NCI-H748 (cell line): ENCODE results near the gene LRFN2.

Experiments used
- DNase-seq: peaks from one replicate; lab custom pipeline; 2025; ENCODE audit not compliant: unreplicated experiment; lab: John Stamatoyannopoulos, UW

LRFN2 gene

DNA sequence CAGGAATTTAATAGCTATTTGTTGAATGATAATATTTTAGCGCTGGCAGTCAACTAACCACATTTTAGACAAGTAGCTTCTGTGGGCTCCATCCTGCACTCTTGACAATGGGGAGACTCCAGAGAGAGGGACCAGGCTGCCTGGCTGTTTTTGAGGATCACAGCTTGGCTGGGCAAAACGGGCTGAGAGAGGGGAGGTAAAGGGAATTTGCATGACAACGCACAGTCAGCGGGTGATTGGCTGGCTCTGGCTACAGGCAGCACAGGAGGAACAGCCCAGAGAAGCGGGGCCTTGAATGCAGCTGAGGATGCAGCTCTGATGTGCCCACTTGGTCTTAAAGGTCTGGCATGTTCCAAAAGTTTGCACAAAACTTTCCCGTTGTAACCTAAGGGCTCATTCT is 41.2 kb downstream of the LRFN2 start:
- DNase-seq = peak; percentile 15

DNA sequence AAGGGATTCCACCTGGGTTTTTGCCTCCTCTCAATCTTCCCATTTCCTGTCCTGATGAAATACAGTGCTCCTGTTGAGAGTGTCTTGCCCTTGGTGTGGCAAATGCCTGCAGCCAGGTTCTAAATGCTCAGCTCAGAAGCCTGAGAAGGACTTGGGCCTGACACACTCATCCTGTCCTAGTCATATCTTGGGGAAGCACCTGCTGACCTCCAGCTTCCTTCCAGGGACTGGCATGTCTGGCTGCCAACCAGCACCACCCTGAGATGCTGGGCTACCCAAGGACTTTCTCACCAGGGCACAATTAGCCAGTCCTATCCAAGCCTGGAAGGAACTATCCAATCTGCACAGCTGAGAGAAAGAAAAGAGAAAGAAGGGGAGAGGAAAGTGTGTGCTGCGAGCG is 43.4 kb downstream of the LRFN2 start:
- no peak for DNase-seq

DNA sequence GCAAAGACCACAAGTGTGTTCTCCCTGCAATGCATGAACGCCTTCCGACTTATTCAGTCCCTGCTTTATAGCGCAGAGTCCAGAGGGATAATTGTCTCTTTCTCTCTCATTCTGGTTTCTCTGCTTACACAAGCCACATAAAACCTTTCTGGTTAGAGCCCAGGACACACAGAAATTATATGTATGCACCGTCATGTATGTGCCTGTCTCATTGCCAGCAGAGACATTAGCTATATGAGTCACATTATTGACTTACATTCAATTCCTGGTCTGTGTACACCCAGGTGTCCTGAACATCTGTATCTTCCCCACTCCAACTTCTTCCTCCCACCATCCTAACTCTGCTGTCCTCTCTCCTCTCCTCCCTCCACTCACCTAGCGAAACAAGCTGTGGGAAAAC is 44.0 kb downstream of the LRFN2 start:
- DNase-seq = peak; percentile 9

DNA sequence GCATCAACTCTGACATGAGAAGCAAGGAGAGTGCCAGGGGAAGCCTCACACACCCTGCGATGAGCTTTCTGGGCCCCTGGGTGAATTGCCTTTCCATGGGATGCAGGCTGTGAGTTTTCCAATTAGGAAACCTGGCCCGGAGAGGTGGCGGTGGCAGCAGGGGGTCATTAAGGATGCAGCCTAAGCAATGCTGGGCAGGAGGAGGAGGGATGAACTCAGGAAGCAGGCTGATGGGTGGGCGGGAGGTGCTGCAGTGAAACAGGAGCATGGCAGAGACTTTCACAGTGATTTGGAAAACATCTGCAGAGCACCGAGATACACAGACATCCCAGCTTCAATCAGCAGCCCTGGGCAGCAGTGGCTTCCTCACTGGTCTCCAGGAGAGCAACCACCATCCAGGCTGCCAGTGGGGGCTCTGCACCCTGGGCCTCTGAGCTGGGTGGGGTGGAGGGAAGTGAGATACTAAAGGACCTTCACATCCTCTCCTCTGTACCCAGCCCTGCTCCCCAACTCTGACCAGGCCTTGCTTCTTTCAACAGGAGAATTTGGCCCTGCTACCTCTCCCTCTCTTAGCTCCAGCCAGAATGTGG is 44.9 kb downstream of the LRFN2 start:
- no peak for DNase-seq

DNA sequence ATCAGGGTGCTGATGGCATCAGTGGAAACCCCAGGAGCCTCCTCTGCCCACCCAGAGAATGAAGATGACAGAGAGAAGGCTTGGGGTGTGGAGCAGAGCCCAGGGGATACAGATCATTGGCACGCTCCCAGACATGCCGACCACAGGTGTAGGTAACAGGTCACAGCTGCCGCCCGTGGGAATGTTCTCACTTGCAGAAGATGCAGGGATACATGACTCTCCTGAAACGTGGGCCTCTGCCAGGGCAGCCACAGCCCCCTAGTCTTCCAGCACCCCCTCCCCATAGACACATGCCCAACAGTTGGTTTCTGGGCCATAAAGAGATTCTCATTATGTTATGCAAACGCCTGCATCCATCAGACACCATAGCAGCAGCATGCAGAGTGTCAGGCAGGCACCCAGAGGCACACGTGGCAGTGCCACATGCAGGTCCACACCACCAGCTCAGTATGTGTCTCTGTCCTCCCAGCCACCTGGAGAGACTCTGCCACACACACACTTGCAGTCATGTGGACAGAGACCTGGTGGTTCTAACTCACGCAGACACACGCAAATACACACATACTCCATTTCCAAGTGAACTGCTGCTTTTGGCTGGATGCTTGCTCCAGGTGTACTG is 45.5 kb downstream of the LRFN2 start:
- no peak for DNase-seq

DNA sequence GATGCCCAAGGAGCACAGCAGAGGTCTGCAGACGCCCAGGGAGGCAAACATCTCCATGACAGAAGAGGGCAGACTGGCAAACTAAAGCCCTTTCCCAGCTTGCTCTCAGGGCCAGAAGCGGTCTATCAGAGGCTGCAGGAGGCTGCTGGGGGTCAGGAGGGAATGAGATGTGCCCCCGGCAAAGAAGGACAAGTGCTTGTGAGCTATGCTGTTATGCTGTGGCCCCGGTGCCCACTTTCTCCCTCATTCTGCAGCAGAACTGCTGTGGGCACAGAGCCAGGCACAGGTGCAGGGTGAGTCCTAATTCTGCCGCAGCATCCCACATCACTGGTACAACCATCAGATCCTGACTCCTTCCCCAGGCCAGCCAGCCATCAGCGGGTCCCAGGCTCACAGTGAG is 46.4 kb downstream of the LRFN2 start:
- no peak for DNase-seq

DNA sequence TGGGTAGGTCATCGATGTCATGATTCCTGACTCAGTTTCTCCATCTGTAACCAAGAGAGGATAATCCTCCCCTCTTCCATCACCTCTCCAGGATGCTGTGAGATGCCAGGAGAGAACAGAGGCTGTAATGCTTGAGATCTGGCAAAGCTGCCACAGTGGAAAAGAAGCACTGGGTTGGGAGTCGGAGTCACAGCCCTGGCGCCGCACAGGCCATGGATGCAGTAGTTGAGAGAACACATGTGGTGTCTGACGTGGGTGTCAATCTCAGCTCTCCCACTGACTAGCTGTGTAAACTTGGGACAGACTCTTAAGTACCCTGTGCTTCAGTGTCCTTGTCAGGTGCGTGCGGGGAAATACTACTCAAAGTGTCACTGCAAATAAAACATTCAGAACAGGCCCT is 47.3 kb downstream of the LRFN2 start:
- DNase-seq = no peak

DNA sequence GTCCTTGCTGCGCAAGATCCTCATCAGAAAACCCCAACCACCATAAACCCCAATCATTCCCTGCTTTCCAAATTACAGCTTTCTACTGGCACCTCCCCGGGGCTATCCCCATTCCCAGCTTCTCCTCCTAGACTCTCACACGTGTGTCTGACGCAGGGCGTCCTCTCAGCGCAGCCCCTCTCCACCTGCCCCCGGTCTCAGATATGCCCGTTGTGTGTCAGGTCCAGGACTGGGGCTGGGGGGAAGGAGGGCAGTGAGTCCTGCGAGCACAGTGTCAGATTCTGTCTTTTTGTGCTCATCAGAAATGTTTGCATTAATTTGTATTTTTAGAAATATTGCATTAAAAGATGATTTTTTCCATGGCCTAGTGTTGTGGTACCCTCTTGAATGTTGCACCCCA is 48.6 kb downstream of the LRFN2 start:
- DNase-seq = no peak

DNA sequence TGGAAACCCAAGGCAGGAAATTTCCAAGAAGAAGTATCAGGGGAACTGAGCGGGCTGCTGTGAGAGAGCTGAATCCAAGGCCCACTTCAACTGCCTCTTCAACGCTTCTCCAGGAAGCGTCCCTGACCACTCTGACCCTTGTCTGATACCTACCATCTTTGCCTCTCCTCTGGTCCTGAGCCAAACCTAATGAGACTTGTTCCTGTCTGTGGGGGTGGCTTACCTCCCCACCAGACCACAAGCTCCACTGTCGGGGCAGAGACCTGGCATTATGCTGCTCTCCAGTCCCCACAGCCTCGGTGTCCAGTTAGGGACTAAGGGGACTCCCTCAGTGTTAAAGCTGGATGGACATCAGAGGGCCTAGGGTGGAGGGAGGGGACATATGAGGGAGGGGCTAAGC is 49.7 kb downstream of the LRFN2 start:
- no peak for DNase-seq

DNA sequence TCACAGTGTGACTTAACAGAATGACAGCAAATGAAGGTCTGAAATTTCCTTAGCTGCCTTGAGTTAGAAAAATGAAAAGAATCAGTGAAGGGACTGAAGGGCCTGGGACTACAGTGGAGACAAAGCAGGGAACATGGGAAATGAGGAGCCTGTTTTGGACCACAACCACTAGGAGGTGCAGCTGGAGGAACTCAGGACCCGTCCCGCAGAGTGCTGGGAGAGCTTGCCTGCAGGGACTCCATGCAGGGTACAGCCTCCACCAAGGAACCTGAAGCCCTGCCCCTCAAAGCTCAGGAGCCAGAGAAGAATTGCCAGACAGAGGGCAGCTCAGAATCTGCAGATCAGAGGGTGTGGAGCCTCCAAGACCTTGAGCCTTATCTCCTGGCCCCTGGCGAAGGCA is 50.7 kb downstream of the LRFN2 start:
- no peak for DNase-seq

DNA sequence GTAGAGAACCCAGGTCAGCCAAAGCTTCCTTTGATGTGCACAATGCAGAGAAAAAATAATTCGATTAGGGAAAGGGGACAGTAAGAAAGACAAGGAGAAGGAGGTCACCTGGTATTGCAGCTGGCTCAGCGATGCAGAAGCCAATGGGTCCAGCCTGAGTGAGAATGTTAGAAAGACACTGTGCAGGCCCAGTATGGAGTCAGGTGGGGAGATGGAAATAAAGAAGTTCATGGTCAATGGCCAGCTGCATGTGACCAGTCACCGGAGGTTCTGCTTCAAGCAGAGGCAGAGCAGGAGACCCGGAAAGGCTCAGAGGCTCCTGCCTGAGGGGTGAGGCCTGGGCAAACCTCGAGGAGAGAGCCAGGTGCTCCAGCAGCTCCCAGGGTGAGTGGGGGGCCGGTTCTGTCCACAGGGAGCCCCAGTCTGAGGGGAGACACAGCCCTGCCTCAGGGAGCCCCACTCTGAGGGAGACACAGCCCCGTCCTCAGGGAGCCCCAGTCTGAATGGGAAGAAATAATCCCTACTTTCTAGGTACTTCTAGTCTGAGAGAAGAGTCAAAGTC is 51.3 kb downstream of the LRFN2 start:
- no peak for DNase-seq

DNA sequence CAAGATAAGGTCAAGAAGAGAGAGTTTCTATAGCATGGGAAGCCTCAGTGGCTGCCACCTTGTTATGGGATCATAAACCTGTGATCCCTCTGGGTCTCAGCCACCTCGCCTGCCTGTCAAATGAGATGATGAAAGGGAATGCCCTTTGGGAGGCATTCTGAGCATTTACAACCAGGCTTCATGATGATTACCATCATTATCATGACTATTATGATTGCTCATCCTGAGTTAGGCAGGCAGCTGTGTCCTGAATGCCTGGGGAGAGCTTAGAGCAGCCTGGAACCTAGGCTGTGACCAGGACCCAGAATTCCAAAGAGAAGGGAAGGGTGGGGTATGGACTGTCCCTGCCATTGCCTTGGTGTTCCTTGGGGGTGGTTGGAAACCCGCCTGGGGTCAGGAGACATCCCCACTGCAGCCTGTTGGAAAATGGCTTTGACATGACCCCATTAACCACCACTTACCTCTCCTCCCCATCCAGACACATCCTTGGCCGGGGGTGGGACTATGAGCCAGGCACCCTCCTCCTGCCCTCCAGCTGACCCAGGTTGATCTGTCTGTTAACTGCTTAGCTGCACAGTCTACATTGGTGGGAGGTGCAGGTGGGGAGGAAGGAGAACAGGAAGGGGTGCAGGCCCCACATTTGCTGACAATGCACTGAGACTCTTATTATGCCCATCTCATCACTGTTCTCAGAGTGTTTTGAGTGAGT is 51.9 kb downstream of the LRFN2 start:
- DNase-seq = peak; percentile 45

DNA sequence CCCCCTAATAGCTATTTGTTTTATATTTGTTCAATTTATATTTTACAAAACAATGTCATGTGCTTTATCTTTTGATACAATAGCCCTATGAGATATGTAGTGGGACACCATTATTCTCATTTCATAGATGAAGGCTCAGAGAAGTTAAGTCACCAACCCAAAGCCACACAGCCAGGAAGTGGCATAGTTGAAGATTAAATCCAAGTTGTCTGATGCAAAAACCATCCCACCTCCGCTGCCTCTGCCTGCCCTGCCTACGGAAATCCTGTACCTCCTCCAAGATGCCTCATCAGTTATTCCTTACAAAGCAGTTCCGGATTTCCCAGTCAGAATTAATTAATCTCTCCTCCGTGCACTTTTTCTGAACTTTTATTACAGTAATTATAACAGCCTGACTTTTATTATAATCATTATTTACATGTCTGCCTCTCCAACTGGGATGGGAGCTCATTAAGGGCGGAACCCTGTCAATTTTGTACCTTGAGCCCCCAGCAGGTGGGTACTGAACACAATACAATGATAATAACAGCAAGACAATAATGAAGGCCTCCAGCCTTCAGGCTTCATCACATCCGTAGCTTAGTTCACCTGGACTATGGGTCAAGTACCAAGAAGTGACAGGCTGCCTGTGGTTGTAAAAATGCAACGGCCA is 54.7 kb downstream of the LRFN2 start:
- DNase-seq = peak; percentile 92

DNA sequence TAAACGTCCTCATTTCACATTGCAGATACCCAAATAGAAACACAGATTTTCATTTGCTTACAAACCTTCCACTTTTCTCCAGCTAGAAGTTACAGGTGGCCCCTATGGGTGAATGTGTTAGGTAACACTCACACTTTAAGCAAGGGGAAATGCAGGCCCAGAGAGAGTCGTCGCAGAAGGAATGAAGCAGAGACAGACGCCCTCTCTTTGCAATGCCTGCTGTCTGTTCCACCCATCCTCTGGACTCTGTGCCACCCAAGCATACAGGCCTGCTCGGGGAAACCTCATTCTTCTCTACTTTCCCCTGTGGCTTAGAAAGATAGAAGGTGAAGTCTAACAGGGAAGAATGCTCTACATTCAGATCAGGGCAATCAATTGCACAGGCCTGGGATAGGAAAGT is 57.2 kb downstream of the LRFN2 start:
- DNase-seq = no peak

DNA sequence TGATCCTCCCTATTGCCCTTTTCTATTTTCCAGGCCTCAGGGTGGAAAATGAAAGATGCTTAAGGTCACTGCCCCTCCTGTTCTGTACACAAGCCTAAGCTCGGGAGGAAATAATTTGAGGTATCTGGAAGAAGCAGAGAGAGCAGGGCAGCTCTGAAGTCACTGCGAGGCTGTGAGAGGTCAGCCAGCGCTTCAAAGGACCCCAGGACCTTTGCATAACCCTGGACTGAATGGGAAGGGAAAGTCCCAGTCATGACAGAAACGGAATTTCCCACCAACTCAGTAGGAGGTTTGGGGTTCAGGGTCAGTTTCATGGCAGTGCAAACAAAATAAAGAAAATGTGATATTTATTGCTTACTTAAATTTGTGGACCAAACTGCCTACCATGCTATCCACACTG is 58.1 kb downstream of the LRFN2 start:
- no peak for DNase-seq

DNA sequence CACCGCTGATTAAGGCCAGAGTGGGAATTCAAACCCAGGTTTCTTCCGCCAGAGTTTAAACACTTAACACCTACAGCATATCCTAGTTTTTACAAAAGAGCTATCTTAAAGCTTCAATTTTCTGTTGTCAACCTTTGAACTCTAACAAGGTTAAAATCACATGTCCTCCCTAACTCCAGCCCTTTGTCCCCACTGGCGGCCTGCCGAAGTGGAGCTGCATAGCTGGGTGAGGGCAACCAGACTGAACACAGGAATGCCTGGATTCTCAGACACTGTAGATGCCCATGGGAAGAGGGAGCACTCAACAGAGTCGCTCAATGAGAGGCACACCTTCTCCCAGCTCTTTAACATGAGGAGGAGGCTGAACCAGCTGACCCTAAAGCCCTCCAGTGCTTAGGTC is 59.1 kb downstream of the LRFN2 start:
- DNase-seq = no peak

DNA sequence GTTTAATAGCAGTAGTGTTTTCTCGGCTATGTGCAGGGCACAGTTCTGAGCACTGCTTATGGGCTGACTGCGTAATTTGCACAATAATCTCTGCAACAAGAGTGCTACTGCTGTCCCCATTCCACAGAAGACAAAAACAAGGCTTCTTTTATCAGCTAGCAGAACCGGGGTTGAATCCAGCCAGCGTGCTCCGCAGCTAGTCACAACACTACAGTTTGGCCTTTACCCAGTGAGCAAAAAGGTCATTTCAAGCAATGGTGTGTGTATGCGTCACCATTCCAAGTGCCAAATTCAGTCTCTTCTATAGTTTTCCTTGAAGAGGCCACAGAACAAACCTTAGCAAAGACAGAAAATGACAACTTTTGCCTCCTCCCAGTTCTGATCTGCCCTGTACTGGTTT is 61.1 kb downstream of the LRFN2 start:
- no peak for DNase-seq

DNA sequence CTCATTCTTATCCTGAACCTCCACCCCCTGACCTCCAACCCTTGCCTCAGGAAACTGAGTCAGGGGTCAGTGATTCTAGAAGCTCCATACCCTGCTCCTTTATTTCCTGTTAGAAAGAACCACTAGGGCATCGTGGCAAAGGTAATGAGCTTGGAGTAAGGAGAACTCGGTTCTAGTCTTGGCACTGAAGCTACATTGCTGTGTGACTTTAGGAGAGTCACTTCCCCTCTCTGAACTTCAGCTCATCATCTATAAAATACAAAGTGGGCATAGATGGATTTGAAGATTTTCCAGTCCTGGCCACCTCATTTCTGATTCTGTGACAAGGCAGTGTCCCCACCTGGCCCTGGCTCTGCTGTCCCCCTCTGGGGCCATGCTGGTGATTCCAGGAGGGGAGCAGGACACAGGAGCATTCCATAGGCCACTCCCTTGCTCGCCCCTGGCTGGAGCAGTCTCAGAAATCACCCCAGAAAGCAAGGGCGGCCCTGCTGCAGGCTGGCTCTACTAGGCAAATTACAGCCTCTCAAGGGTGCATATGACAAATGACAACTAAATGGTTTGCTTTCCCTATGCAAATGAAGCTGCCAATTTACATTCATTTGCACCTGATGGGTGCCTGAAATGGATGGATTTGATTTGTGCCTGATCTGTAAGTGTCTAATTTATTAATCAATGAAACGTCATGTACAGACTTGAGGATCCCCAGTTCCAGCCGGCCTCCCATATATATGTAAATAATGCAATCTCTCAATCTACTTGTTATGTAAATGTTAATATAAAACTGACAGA is 62.2 kb downstream of the LRFN2 start:
- DNase-seq = no peak

DNA sequence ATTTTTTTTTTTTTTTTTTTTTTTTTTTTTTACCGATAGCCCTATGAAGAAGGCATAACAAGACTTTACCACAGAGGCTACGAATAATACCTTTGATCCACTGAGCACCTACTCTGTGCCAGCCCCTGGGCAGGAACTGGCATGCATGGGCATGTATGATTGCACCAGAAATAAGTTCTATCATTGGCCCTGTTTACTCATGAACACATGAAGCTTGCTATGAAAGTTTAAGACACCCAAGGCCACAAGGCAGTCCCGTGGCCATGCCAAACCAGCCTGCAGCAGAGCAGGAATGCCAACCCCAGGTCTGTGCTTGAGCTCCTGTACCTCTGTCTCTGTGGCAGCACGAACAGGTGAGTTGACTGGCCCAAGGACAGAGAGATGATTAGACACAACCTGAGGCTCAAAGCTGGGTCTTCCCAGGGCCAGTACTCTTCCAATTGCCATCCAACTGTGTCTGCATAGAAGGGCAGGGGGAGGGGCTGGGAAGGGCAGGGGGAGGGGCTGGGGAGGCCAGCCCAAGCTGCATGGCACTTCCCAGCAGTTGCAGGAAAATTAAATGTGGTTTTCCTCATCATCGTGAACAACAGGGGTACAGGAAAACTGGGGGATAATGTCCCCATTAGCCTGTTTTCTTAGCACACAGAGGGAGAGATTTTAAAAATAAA is 63.5 kb downstream of the LRFN2 start:
- no peak for DNase-seq

DNA sequence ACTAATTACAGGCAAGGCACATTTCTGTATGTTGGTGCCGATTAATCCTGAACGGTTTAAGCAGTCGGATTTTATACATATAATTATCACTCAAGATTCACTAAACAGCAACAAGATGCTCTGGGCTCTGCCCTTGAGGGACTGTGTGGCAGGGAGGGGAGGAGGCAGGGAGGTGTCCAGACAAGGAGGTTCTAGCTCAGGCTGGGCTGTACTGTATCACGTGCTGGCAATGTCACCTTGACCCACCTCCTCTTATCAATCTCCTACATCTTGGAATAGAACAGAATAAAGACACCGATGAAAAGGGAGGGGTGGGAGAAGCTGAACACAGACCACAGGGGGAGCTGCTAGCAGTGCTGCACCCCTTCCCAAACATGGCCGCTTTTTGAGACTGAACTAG is 65.7 kb downstream of the LRFN2 start:
- no peak for DNase-seq

DNA sequence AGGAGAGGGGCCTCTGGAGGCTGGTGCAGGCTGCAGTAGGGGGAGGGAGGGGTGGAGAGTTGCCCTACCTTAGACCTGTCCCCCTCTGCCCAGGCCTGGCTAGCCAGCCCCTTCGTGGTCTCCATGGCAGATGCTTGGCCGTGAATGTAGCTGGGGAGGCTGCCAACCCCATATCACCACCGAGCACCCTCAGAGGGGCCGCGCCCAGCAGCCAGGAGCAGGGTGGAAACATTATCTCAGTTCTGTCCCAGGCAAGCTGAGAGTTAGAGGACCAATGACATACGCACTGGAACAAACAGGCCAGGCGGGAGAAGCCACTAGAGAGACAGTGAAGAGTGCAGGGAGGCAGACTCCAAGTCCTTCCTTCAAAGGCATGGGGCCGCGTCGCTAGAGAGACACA is 66.5 kb downstream of the LRFN2 start:
- DNase-seq = no peak
